Lung (tissue), 12 donors: ENCODE results near the gene MMP25. TPM values are rescaled to one million over a fixed set of nuclear protein-coding genes. Genes with fewer than 3 reads are reported as not detected.

Experiments used
- ATAC-seq: fragments of 200-7000 bp; cut with Tn5 transposase; one replicate; pipeline ENCODE4 v1.9.1; 2020; ENCODE audit warnings: moderate number of reproducible peaks; ENCODE audit not compliant: insufficient read depth, low FRiP score
- DNase-seq, 3 donors: peaks; one replicate each; pipeline ENCODE4 v3.0.0-alpha.2; 2013 to 2017
- H3K27ac ChIP-seq, 2 donors: one replicate each; pipeline ENCODE4 v1.5.1; 2013; ENCODE audit warnings: mild to moderate bottlenecking in 2 of 2, moderate library complexity in 2 of 2, control low read depth in 1 of 2, inconsistent platforms in 1 of 2, low read depth in 1 of 2, low read length in 1 of 2
- H3K27me3 ChIP-seq, 3 donors: one replicate each; pipeline ENCODE4 v1.5.1; 2013; ENCODE audit warnings: low read length in 2 of 3; ENCODE audit not compliant: control insufficient read depth in 3 of 3, insufficient read depth in 3 of 3
- H3K36me3 ChIP-seq, 4 donors: one replicate each; pipeline ENCODE4 v1.5.1; 2013; ENCODE audit warnings: low read length in 4 of 4, mild to moderate bottlenecking in 1 of 4, moderate library complexity in 1 of 4; ENCODE audit not compliant: control insufficient read depth in 4 of 4, insufficient read depth in 4 of 4
- H3K4me1 ChIP-seq, 5 donors: one replicate each; pipeline ENCODE4 v1.5.1; 2013; ENCODE audit warnings: low read length in 5 of 5, mild to moderate bottlenecking in 2 of 5, moderate library complexity in 1 of 5; ENCODE audit not compliant: control insufficient read depth in 5 of 5, insufficient read depth in 5 of 5
- H3K4me3 ChIP-seq: one replicate; pipeline ENCODE4 v1.5.1; 2013; ENCODE audit warnings: mild to moderate bottlenecking, control low read depth, moderate library complexity
- H3K9ac ChIP-seq, 2 donors: one replicate each; pipeline ENCODE4 v1.5.1; 2013; ENCODE audit warnings: low read length in 2 of 2, control low read depth in 1 of 2; ENCODE audit not compliant: insufficient read depth in 1 of 2
- H3K9me3 ChIP-seq, 4 donors: one replicate each; pipeline ENCODE4 v1.5.1; 2013; ENCODE audit warnings: low read length in 3 of 4, mild to moderate bottlenecking in 1 of 4, moderate library complexity in 1 of 4; ENCODE audit not compliant: control insufficient read depth in 4 of 4, insufficient read depth in 3 of 4
- CTCF ChIP-seq: IDR thresholded peaks from 2 replicates; pipeline ENCODE4 v1.5.1; 2012; ENCODE audit warnings: mild to moderate bottlenecking; ENCODE audit errors: control extremely low read depth, extremely low read depth
- WGBS, 2 donors: extraction: QIAGEN DNeasy Blood & Tissue Kit; methylation state at CpG; one replicate each; pipeline ENCODE4 v1.1.7; 2013; 5-methylcytosine and 5-hydroxymethylcytosine counted together
- polyA plus RNA-seq, 2 donors: library from polyadenylated mRNA; stranded (reverse); fragments of 200-250 nt; gene quantifications; one replicate each; pipeline ENCODE4 v1.2.1, GENCODE V29; 2013
- total RNA-seq, 2 donors: library from RNA; depleted of rRNA in 1 of 2; stranded (reverse); fragments of >200 nt in 1 of 2; gene quantifications; one replicate each; pipeline ENCODE4 v1.2.1, GENCODE V29; 2014 to 2021
- donor health status: control.
- donor health status: control.
- donor health status: Bipolar disorder and iron deficiency.
- donor health status: healthy.
- donor health status: DM: yes; HTN: yes; CAD: no.

The MMP25 gene
- total and polyA plus RNA-seq, 4 donors, result 4.2 to 94.4 (median 20.6) TPM

GRCh38 chr16:3087243-3088235, 41.2 kb downstream of the MMP25 start:
- peaks cover 0 to 17% (median 3%) of the 10 kb centered on the region in 5 donors for H3K4me1 ChIP-seq
- ATAC-seq (peak; percentile 61), DNase-seq (peak; percentile 38 to 72 (median 50))
- TF ChIP-seq CTCF, result no peak
- no peaks in the 10 kb centered on the region for H3K36me3 ChIP-seq
- peak overlapping the region; percentile 21 for H3K4me3 ChIP-seq
- WGBS, 2 donors, result 31 to 46% methylated on average over 18 of the region's 18 CpGs
- H3K27ac ChIP-seq, result peak overlapping the region; percentile 67 to 83
- H3K9ac ChIP-seq, result no peak overlapping the region
- H3K9me3 ChIP-seq, result no peaks in the 10 kb centered on the region
- H3K27me3 ChIP-seq, result no peaks in the 10 kb centered on the region

GRCh38 chr16:3088450-3088849, 42.1 kb downstream of the MMP25 start:
- DNase-seq (peak; percentile 24 to 62 (median 48)), ATAC-seq (no peak)
- Histone ChIP-seq H3K36me3 (no peaks in the 10 kb centered on the region), H3K9me3 (no peaks in the 10 kb centered on the region), H3K4me3 (no peak overlapping the region), H3K27me3 (peaks cover 0 to 3% (median 0%) of the 10 kb centered on the region in 3 donors), H3K9ac (no peak overlapping the region), H3K4me1 (peaks cover 0 to 17% (median 3%) of the 10 kb centered on the region in 5 donors), H3K27ac (peak overlapping the region in 1 of 2 donors; percentile 60)
- no peak for TF ChIP-seq CTCF
- WGBS, 2 donors, result 59 to 81% methylated on average over 7 of the region's 7 CpGs

- Histone ChIP-seq H3K27me3 (peaks cover 0 to 3% (median 0%) of the 10 kb centered on the region in 3 donors), H3K36me3 (no peaks in the 10 kb centered on the region), H3K9me3 (no peaks in the 10 kb centered on the region), H3K27ac (peak overlapping the region in 1 of 2 donors; percentile 60), H3K4me3 (no peak overlapping the region), H3K4me1 (peaks cover 0 to 17% (median 3%) of the 10 kb centered on the region in 5 donors), H3K9ac (no peak overlapping the region)
- DNase-seq (no peak), ATAC-seq (no peak)
- 90 to 95% methylated on average over 71 of the region's 71 CpGs for WGBS, 2 donors
- no peak for TF ChIP-seq CTCF
Observed at GRCh38 chr16:3088925-3089716, 42.8 kb downstream of the MMP25 start.
